Activated CD4-positive, alpha-beta memory T cell treated with anti-CD3 and anti-CD28 coated beads for 36 hours (primary cell): ENCODE results near the gene COQ10B. TPM values are rescaled to one million over a fixed set of nuclear protein-coding genes. Genes with fewer than 3 reads are reported as not detected.
A peak's percentile ranks its signal among the peaks of the same experiment; 100 is the strongest.

Experiments
- CTCF ChIA-PET: fragments of 350-600 bp; sonication (Branson Sonifier 250); formaldehyde crosslinking; loops from one replicate; lab custom pipeline; 2021; ENCODE audit warnings: antibody characterized with exemption, inconsistent platforms; lab: Charles Lee
- POLR2A ChIA-PET: fragments of 350-600 bp; sonication (Branson Sonifier 250); formaldehyde crosslinking; loops from one replicate; lab custom pipeline; 2021; ENCODE audit warnings: antibody characterized with exemption; lab: Charles Lee
- DNase-seq: peaks from one replicate; pipeline ENCODE4 v3.0.0-alpha.2; 2020
- H3K27ac Mint-ChIP-seq: one replicate; pipeline ENCODE4 v1.8.0; 2021; ENCODE audit warnings: mixed read lengths
- H3K27me3 Mint-ChIP-seq: one replicate; pipeline ENCODE4 v1.8.0; 2021; ENCODE audit warnings: mixed read lengths
- H3K36me3 Mint-ChIP-seq: one replicate; pipeline ENCODE4 v1.8.0; 2021; ENCODE audit warnings: mixed read lengths
- H3K4me1 Mint-ChIP-seq: one replicate; pipeline ENCODE4 v1.8.0; 2021; ENCODE audit warnings: low read depth, mixed read lengths
- H3K4me3 Mint-ChIP-seq: one replicate; pipeline ENCODE4 v1.8.0; 2021; ENCODE audit warnings: mild to moderate bottlenecking, mixed read lengths
- H3K9me3 Mint-ChIP-seq: one replicate; pipeline ENCODE4 v1.8.0; 2021; ENCODE audit warnings: mixed read lengths
- intact Hi-C: fragments of 100-400 bp; cut with micrococcal nuclease; formaldehyde crosslinking; loops from one replicate; pipeline ENCODE4 v1.15.1; 2023
- total RNA-seq, 2 experiments: library from RNA; stranded (reverse); gene quantifications; one replicate each; pipeline ENCODE4 v1.2.3, GENCODE V29; 2021

The COQ10B gene
- 10 to 100 TPM; 21.5 TPM for total RNA-seq

GRCh38 chr2:197453123-197453913, at the start of gene COQ10B:
COQ10B (plus strand) TSS chr2:197453552; CDS start chr2:197453561, 9 bp downstream.
- intact Hi-C loops: loop anchor here (1.0 to 10.0 kb wide), 8 partner anchors 18 to 1279 kb away; partner anchors contain the start of genes CCDC150, HSPE1, MARS2 and MOB4
- Mint-ChIP-seq H3K27me3 (no peaks in the 10 kb centered on the region), H3K9me3 (no peaks in the 10 kb centered on the region), H3K4me1 (peaks cover 38% of the 10 kb centered on the region), H3K27ac (peak within 1 kb of the TSS; percentile 100), H3K4me3 (peak within 1 kb of the TSS; percentile 99), H3K36me3 (peaks cover 3% of the 10 kb centered on the region)
- peak; percentile 100 for DNase-seq
- POLR2A ChIA-PET: interaction anchor here (0.5 to 4.4 kb wide), 8 partner anchors 17 to 252 kb away, joined by 4 to 68 read pairs (median 6); partner anchors contain the start of genes HSPD1, HSPE1, MARS2 and MOB4
- CTCF ChIA-PET: interaction anchor here (1.0 to 1.4 kb wide), 3 partner anchors 18 to 48 kb away, joined by 4 to 19 read pairs (median 5); partner anchors contain the start of gene SF3B1

- POLR2A ChIA-PET: no interaction called here
- no peak for DNase-seq
- Mint-ChIP-seq H3K27ac (no peak overlapping the region), H3K4me3 (no peak overlapping the region), H3K9me3 (no peaks in the 10 kb centered on the region), H3K4me1 (no peaks in the 10 kb centered on the region), H3K27me3 (no peaks in the 10 kb centered on the region), H3K36me3 (peaks cover 67% of the 10 kb centered on the region)
- CTCF ChIA-PET: interaction anchor here (1.1 kb wide), 1 partner anchor 234 kb away, joined by 3 read pairs; no protein-coding TSS in a partner anchor
- intact Hi-C loops: no loop called here
Measured at GRCh38 chr2:197405582-197405981, 47.8 kb upstream of the COQ10B start.

DNA sequence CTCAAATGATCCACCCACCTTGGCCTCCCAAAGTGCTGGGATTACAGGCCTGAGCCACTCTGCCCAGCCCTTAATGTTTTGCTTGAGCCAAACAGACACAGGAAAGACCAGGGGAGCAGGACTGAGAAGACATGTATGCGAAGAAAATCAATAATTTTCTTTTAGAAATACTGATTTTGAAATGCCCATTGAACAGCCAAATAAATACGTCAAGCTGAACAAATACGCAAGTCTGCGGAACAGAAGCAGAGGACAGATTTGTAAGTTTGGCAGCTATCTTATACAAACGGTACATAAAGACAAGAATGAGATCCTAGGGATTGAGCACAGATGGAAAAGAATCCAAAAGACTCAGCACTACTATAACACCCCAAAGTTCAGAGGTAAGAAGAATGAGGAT, 39.3 kb upstream of the COQ10B start:
- Mint-ChIP-seq H3K4me3 (no peak overlapping the region), H3K27me3 (no peaks in the 10 kb centered on the region), H3K4me1 (no peaks in the 10 kb centered on the region), H3K27ac (no peak overlapping the region), H3K9me3 (no peaks in the 10 kb centered on the region), H3K36me3 (peaks cover 52% of the 10 kb centered on the region)
- POLR2A ChIA-PET: no interaction called here
- DNase-seq: no peak
- intact Hi-C loops: no loop called here
- CTCF ChIA-PET: no interaction called here

- no peaks in the 10 kb centered on the region for H3K27me3 Mint-ChIP-seq
- peaks cover 51% of the 10 kb centered on the region for H3K36me3 Mint-ChIP-seq
- H3K9me3 Mint-ChIP-seq: no peaks in the 10 kb centered on the region
- H3K27ac Mint-ChIP-seq: no peak overlapping the region
- no peak for DNase-seq
- no peak overlapping the region for H3K4me3 Mint-ChIP-seq
- CTCF ChIA-PET: no interaction called here
- POLR2A ChIA-PET: no interaction called here
- intact Hi-C loops: no loop called here
- no peaks in the 10 kb centered on the region for H3K4me1 Mint-ChIP-seq
Measured at GRCh38 chr2:197414515-197414914, 38.8 kb upstream of the COQ10B start.

DNA sequence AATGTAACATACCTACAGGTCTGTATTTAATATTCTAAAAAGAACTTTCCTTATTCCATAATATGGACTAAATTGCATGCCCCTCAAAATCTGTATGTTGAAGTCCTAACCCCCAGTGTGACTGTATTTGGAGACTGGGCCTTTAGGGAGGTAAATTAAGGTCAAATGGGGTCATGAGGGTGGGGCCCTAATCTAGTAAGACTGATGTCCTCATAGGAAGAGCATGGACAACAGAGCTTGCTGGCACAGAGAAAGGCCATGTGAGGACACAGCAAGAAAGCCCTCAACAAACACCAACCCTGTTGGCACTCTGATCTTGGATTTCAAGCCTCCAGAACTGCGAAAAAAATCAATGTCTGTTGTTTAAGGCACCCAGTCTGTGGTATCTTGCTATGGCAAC, 37.1 kb upstream of the COQ10B start:
- POLR2A ChIA-PET: no interaction called here
- H3K9me3 Mint-ChIP-seq: no peaks in the 10 kb centered on the region

GRCh38 chr2:197419438-197419837, 33.9 kb upstream of the COQ10B start:
- Mint-ChIP-seq H3K36me3 (peaks cover 42% of the 10 kb centered on the region), H3K27ac (peak overlapping the region; percentile 23), H3K27me3 (no peaks in the 10 kb centered on the region), H3K9me3 (no peaks in the 10 kb centered on the region), H3K4me3 (no peak overlapping the region), H3K4me1 (peaks cover 28% of the 10 kb centered on the region)
- CTCF ChIA-PET: no interaction called here
- DNase-seq: no peak
- intact Hi-C loops: no loop called here
- POLR2A ChIA-PET: no interaction called here

More for the DNA sequence above, 37.1 kb upstream of the COQ10B start:
- Mint-ChIP-seq H3K27ac (no peak overlapping the region), H3K27me3 (no peaks in the 10 kb centered on the region), H3K4me3 (no peak overlapping the region), H3K4me1 (peaks cover 10% of the 10 kb centered on the region), H3K36me3 (peaks cover 49% of the 10 kb centered on the region)
- intact Hi-C loops: no loop called here
- CTCF ChIA-PET: no interaction called here
- no peak for DNase-seq

DNA sequence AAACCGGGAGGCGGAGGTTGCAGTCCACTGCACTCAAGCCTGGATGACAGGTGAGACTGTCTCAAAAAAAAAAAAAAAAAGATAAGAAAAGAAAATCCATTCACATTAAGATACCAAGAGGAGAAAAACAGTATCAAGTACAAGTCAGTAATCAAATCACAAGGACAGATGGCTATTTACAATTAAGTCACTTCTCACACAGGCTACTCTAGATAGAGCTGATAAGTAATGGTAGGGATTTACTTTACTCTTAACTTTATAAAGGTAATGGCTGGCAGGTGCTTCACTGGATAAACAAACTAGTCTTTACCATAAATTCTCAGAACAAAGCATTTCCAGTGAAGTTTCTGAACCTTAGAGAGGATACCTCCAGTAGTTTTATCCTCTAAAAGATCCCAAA, 30.0 kb upstream of the COQ10B start:
- H3K27ac Mint-ChIP-seq: no peak overlapping the region
- POLR2A ChIA-PET: interaction anchor here (0.7 kb wide), 1 partner anchor 429 kb away, joined by 3 read pairs; no protein-coding TSS in a partner anchor

DNA sequence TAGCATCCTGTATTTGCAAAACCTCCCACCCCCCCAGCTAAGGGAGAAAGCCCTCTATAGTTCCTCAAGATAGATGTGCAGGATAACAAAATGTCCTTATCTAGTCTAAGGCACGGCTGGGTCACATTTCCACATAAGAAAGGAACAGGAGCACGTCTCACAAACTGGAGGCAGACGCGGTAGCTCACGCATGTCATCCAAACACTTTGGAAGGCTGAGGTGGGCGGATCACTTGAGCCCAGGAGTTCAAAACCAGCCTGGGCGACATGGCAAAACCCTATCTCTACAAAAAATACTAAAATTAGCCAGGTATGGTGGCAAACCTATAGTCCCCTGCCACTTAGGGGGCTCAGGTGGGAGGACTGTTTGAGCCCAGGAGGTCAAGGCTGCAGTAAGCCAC, 27.8 kb upstream of the COQ10B start:
- H3K4me3 Mint-ChIP-seq: no peak overlapping the region
- intact Hi-C loops: no loop called here
- POLR2A ChIA-PET: no interaction called here
- H3K4me1 Mint-ChIP-seq: peaks cover 71% of the 10 kb centered on the region
- no peaks in the 10 kb centered on the region for H3K27me3 Mint-ChIP-seq
- CTCF ChIA-PET: no interaction called here
- peak overlapping the region; percentile 50 for H3K27ac Mint-ChIP-seq
- DNase-seq: no peak
- peaks cover 23% of the 10 kb centered on the region for H3K36me3 Mint-ChIP-seq
- no peaks in the 10 kb centered on the region for H3K9me3 Mint-ChIP-seq

More for the DNA sequence above, 30.0 kb upstream of the COQ10B start:
- Mint-ChIP-seq H3K27me3 (no peaks in the 10 kb centered on the region), H3K9me3 (no peaks in the 10 kb centered on the region), H3K36me3 (peaks cover 24% of the 10 kb centered on the region), H3K4me3 (no peak overlapping the region), H3K4me1 (peaks cover 56% of the 10 kb centered on the region)
- DNase-seq: no peak
- CTCF ChIA-PET: no interaction called here
- intact Hi-C loops: no loop called here

- Mint-ChIP-seq H3K27ac (peak overlapping the region; percentile 50), H3K4me1 (peaks cover 76% of the 10 kb centered on the region), H3K4me3 (no peak overlapping the region), H3K27me3 (no peaks in the 10 kb centered on the region), H3K36me3 (peaks cover 27% of the 10 kb centered on the region), H3K9me3 (no peaks in the 10 kb centered on the region)
- ChIA-PET CTCF (no interaction called here), POLR2A (no interaction called here)
- intact Hi-C loops: no loop called here
- no peak for DNase-seq
Measured at GRCh38 chr2:197426723-197427603, 26.4 kb upstream of the COQ10B start.

DNA sequence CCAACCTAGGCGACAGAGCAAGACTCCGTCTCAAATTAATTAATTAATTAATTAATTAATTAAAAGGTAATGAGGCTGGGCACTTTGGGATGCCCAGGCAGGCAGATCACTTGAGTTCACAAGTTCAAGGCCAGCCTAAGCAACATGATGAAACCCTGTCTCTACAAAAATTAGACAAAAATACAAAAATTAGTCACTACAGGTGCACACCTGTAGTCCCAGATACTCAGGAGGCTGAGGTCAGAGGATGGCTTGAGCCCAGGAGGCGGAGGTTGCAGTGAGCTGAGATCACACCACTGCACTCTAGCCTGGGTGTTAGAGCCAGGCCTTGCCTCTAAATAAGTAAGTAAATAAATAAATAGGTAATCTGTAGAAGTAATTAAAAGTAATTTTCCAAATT, 25.4 kb upstream of the COQ10B start:
- ChIA-PET POLR2A (no interaction called here), CTCF (no interaction called here)
- no peak for DNase-seq
- H3K36me3 Mint-ChIP-seq: peaks cover 26% of the 10 kb centered on the region
- H3K4me3 Mint-ChIP-seq: no peak overlapping the region
- intact Hi-C loops: no loop called here
- H3K4me1 Mint-ChIP-seq: peaks cover 82% of the 10 kb centered on the region
- no peak overlapping the region for H3K27ac Mint-ChIP-seq
- no peaks in the 10 kb centered on the region for H3K9me3 Mint-ChIP-seq
- no peaks in the 10 kb centered on the region for H3K27me3 Mint-ChIP-seq

DNA sequence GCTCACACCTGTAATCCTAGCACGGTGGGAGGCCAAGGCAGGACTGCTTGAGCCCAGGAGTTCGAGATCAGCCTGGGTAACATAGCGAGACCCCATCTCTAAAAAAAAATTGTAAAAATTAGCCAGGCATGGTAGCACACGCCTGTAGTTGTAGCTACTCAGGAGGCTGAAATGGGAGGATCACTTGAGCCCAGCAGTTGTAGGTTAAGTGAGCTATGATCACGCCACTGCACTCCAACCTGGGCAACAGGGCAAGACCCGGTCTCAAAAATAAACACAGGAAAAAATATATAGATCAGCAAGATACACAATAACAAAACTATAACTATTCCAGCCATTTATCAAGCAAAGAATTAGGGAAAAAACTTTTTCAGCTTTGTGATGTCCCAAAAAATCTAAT, 21.5 kb upstream of the COQ10B start:
- no peaks in the 10 kb centered on the region for H3K9me3 Mint-ChIP-seq
- CTCF ChIA-PET: interaction anchor here (0.8 kb wide), 1 partner anchor 23 kb away, joined by 3 read pairs; no protein-coding TSS in a partner anchor
- H3K4me1 Mint-ChIP-seq: peaks cover 72% of the 10 kb centered on the region

More for the DNA sequence above, 21.5 kb upstream of the COQ10B start:
- Mint-ChIP-seq H3K36me3 (peaks cover 25% of the 10 kb centered on the region), H3K27me3 (peaks cover 1% of the 10 kb centered on the region), H3K27ac (peak overlapping the region; percentile 21), H3K4me3 (peak overlapping the region; percentile 42)
- intact Hi-C loops: loop anchor here (5.0 kb wide), 4 partner anchors 125 to 575 kb away; no protein-coding TSS in a partner anchor
- DNase-seq: no peak
- POLR2A ChIA-PET: interaction anchor here (8.8 kb wide), 1 partner anchor 67 kb away, joined by 76 read pairs; the partner anchor contains the start of genes HSPD1 and HSPE1
